Retina (tissue), 1 donor: ENCODE measurements around the gene SPECC1.
A peak's percentile ranks its signal among the peaks of the same experiment; 100 is the strongest.
"Not testable (repeated sequence)": the region's sequence is repeated elsewhere in the genome, so short reads cannot be mapped to it uniquely, and the experiment has no call there.

Source experiments
- DNase-seq: peaks from one replicate; pipeline ENCODE4 v3.0.0-alpha.2; 2016

SPECC1 gene

DNA sequence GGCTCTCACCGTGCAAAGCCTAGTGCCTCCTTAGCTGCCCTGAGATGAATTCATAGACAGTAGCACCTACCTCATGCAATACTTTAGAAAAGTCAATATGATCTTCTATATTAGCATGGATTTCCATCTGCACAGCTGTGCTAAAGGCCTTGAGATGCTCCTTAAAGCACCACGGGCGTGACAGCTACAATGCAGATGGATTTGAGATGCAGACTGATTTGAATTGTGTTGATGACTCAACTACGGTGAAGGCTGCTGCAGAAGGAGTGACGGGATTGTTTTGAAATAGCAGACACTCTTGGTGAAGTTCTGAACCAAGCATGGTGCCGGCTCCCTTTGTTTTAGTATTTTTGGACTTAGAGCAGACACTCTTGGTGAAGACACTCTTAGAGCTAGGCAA is 88.2 kb downstream of the SPECC1 start:
- no peak for DNase-seq

DNA sequence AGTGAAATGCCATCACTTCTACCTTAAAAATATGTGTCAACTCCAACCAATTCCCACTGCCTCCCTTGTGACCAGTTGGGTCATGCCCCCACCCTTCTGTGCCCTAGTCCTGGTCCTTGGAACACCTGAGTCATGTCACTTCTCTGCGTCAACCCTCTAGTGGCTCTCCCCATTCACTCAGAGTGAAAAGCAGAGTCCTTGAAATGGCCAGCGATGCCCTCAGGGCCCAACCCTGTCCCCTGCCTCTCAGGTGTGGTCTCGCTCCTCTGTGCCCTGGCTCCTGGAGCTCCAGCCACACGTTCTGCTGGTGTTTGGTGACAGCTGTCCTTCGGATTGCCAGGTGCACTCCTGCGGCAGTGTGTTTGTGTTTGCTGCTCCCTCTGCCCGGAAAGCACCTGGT is 89.2 kb downstream of the SPECC1 start:
- DNase-seq, result no peak

DNA sequence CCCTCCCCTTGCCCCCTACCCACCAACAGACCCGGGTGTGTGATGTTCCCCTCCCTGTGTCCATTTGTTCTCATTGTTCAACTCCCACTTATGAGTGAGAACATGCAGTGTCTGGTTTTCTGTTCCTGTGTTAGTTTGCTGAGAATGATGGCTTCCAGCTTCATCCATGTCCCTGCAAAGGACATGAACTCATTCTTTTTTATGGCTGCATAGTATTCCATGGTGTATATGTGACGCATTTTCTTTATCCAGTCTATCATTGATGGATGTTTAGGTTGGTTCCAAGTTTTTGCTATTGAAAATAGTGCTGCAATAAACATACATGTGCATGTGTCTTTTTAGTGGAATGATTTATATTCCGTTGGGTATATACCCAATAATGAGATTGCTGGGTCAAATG is 91.6 kb downstream of the SPECC1 start:
- not testable (repeated sequence) for DNase-seq

DNA sequence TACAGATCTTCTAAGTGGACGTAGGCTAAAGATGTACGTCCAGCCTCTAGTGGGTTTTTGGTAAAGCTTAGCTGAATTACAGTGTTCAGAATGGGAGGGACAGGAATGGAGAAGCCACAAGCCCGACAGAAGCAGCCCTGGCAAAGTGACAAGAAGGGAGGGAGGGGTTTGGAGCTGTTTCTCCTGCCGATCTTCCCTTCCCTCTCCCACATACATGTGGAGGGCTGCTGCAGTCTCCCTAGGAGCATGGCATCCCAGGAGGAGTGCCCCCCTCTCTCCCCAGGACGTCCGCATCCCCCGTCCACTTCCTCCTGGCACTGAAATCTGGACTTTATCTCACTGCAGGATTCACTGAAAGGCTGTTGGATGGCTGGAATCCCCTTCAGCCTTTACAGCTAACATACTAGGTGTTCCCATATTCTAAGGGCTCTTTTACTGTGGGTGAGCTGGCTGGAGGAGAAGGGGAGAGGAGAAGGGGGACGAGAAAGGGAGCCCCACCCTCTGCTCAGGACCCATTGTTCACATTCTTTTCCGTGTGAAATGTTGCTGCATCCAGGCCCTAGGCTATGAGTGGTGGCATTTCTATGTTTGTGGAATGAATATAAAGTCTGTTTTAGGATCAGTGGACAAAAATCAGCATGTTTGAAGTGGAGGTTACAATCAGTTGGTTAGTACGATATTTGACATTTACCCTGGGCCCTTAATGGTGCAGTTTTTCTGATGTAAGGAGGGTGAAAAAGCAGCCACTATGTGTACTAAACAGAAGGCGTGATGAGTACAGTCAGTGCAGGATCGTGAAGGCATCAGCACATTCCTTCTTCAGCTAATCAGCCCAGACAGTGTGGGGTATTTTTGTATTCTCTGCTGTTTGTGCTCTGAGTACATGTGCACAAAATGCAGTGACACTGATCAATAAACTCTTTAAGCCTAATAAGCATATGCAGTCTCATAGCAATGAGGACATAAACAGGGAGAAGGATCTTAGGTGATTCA is 94.6 kb downstream of the SPECC1 start:
- no peak for DNase-seq

DNA sequence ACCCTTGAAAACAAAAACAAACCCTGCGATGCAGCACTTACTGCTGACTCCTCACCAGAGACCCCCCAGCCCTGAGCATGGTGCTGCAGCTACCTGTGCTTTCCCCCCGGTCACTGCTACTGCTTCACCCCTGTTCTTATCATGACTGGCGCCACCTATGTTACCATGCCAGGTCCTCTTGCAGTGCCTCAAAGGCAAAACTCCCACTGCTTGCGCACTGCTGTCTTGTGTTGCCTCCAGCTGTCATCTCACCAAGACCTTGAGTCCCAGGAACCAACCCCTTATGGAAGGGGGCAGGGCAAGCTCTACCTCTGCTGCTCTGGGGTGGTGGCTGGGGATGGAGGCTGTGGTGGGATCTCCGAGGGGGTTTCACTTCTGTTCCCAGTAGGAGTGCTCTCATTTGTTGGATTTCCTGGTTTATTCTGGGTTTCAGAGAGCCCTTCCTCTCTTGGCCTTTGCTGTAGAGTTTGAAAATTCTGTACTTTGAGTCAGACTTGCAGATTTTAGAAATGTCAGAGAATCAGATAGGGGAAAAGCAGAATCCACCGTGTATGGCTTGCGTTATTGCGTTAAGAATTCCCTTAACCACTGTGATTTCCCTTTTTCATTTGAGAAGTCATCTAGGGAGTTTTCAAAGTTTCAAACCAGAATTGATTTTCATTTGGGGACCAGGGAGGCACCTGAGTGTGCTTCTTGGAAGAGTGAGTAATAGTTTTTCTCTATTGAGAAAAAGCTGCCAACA is 96.6 kb downstream of the SPECC1 start:
- DNase-seq, result no peak

DNA sequence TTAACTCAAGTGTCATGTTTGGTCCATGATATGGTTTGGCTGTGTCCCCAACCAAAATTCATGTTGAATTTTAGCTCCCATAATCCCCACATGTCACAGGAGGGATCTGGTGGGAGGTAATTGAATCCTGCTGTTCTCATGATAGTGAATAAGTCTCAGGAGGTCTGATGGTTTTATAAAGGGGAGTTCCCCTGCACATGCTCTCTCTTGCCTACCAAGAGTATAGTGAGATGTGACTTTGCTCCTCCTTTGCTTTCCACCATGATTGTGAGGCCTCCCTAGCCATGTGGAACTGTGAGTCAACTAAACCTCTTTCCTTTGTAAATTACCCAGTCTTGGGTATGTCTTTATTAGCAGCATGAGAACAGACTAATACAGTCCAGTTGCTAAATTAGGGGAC is 97.3 kb downstream of the SPECC1 start:
- DNase-seq, result not testable (repeated sequence)

DNA sequence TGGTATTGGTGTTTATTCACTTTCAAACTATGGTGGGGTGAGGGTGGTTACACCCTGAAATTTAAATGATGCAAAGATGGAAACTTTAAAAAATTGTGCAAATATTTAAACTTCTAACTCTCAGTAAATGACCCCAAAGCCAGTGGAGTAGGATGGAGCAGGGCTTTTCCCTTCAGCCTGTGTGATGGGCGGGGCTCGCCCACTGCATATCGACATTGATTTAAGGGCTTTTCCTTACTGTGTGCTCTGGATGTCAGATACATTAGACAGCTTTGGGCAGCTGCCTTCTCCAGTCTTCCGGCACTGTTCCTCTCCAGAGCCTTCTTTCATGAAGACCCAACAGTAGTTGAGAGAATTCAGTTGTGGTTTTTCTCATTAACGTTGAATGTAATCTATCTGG is 99.9 kb downstream of the SPECC1 start:
- no peak for DNase-seq

DNA sequence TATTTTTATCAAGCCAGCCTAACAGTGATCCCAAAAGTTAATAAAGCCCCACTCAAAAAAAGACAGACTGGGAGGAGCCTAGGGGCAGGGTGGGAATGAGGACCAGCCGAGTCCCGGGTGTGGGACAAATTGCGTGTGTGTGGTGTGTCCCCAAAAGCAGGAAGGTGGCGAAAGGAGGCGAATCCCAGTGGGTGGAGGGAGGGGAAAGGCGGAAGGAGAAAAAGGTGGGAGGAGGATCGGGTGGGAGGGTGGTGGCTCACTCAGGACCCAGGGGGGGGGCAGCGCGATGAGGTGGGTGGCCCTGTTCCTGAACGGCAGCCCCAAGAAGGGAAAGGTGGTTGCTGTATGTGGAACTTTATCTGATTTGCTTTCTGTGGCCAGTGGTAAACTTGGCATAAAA is 102.4 kb downstream of the SPECC1 start:
- DNase-seq, result no peak

DNA sequence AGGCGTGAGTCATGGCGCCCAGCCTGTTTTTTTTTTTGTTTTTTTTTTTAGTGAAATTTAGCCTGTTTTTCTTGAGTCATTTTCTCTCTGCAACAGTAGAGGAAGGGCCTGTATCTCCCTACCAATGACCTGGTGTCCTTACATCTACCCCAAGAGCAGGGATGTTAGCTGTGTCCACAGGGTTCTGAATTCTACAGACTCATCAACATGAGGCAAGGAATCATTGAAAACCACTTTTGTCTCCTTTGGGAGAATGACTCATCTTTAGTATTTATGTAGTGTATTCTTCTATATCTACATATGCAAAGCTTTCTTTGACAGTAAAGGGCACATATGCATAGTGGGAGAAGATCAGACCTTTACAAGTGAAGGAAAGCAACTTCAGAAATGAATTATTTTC is 105.3 kb downstream of the SPECC1 start:
- no peak for DNase-seq

DNA sequence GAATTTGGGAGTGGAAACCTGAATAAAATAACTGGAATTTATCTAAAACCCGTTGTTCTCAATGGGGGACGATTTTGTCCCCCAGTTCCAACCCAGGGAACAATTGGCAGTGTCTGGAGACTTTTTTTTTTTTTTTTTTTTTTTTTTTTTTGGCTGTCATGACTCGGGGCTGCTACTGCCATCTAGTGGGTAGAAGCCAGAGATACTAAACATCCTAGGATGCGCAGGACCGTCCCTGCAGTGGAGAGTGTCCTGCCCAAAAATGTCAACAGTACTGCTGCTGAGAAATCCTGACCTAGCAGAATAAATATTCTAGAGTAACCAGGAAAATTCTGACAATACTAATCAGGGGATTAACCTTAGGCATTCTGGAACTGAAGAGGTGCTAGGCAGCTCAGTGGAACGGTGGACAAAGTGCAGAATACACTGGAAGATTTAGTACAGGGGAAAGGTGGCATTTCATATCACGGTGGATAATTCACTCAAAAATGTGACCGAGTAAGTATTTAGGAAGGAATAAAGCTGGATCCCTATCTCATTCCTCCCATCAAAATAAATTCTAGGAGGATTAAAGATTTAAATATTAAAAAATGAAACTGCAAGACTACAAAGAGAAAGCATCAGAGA is 107.6 kb downstream of the SPECC1 start:
- peak; percentile 82 for DNase-seq

DNA sequence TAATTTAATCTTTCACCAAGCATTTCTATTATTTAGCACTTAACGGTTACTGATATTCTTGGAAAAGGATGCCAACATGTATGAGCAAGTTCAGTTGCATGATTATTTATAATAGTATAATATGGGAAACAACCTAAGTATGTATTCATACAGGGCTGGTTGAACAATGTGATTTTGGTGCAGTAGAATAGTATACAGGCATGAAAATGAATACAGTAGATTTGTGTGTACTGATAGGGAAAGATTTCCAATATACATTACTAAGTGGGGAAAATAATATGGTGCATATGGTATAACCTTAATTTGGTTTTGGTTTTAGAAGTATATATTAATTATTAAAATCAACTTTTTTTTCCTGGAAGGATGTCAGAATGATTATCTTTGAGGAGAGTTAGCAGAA is 109.1 kb downstream of the SPECC1 start:
- no peak for DNase-seq

DNA sequence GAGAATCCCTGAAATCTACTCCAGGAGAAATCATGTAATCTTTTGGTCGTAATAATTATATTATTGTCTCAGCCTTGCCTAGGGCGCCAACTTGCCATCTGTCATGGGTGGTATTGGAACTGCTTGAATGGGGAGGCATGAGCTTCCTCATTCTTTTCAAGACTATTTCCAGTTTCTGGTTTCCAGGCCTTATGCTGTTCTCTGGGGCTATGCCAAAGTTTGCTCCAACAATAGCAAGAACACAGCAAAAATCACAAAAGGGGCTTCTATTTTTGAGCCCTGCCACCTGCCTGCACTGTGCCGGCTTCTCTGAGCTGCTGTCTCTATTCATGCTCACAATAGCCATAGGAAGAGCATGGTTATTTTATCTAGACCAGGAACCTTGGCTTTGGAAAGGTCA is 111.7 kb downstream of the SPECC1 start:
- DNase-seq, result no peak

DNA sequence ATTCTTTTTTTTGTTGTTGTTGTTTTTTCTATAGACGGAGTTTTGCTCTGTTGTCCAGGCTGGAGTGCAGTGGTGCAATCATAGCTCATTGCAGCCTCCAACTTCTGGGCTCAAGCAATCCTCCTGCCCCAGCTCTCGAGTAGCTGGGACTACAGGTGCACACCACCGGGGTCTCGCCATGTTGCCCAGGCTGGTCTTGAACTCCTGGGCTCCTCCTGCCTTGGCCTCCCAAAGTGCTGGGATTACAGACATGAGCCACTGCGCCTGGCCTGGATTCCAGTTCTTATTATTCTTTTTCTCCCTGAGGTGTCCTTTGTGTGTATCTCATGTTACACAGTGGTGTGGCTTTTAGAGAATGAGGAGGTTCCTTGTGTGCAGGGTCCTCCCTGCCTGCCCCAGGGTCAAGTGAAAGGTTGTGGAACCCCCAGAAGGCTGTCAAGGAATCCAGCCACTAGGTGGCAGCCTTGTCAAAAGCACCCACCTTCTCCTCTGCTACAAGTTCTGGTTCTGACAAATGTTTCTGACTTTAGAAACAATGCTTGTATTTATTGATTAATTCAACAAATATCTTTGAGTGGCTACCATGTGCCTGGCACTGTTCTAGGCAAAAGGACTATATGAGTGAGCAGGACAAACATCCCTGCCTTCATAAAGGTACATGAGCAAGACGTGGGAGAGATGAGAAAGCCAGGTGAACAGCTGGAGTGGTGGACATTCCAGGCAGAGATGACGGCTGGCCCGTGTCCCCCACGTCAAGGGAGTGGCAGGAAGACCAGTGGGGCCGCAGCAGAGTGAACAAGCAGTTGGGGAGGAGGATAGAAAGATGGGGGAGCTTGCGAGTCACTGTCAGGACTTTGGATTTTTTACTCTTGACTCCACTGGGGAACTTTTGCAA is 112.4 kb downstream of the SPECC1 start:
- DNase-seq, result peak; percentile 80

DNA sequence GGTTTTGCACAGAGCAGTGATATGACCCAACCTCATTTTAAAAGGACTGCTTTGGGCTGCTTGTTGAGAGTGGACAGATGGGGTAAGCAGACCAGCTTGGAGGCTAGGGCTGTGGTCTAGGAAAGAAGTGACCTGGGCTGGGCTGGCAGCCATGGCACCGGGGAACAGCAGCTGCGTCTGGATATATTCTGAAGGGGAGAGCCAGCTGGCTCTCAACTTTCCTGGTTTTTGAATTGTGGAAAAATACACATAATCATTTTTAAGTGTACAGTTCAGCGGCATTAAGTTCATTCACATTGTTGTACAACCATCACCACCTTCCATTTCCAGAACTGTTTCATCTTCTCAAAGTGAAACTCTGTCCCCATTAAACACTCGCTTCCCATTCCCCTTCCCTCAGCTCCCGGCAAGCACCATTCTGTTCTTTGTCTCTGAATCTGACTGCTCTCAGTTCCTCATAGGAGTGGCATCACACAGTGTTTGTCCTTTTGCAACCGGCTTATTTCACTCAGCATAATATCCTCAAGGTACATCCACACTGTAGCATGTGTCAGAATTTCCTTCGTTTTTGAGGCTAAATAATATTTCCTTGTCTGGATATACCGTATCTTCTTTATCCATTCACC is 113.2 kb downstream of the SPECC1 start:
- no peak for DNase-seq

DNA sequence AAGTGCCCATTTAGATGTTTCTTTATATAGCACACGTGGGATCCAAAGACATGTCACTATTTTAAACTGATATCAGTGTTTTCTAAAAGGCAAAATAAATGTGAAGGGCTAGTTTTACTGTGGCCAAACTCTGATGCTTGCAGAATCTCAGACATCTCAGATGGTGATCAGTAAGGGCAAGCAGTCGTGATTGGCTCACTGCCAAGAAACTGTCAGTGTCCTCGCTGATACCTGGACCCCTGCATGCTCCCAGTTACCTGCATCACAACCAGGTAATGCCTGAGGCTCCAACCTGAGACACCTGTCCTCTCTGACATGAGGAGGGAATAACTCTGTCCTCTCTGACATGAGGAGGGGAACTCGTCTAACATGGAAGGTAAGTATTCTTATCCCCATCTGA is 114.0 kb downstream of the SPECC1 start:
- no peak for DNase-seq

DNA sequence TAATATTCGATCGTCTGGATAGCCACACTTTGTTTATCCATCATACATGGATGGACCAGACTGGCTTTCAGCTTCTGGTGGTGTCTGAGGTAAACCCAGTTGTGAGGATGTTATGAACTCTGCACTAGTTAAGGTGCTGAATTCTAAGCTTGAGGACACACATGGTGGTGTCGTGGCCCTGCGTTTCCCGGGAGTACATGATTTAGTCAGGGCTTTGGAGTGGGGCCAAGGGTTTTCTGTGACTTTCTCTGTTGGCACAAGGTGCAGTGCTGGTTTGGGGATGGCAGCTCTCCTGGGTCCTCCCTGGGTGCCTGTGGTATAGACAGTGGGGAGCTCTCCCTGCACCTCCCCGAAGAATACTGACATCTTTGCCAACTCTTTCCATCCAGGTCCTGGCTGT is 116.6 kb downstream of the SPECC1 start:
- DNase-seq, result no peak

DNA sequence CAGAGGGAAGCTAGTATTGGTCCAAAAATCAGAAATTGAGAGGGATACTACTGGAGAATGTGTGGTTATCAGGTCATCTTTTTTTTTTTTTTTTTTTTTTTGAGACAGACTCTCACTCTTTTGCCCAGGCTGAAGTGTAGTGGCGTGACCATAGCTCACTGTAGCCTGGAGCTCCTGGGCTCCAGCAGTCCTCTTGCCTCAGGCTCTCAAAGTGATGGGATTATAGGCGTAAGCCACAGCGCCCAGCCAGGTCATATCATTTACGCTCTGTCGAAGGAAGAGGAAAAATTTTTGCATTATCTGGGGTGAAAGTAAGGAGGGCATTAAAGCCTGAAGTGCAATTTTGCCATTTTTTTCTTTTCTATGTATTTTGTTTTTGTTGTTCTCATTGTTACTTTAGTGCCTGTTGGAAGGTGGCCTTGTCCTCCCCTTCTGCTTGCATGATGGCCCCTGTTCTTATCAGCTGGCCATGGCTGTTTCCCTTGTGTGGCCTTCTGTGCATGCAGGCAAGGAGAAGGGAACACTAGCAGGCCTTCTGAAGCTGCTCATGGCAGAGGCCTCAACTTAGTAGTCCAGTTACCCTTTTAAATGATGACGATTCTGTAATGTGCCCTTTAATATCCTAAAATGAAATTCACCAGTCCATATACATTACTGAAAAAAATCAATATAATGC is 118.3 kb downstream of the SPECC1 start:
- DNase-seq, result peak; percentile 42

DNA sequence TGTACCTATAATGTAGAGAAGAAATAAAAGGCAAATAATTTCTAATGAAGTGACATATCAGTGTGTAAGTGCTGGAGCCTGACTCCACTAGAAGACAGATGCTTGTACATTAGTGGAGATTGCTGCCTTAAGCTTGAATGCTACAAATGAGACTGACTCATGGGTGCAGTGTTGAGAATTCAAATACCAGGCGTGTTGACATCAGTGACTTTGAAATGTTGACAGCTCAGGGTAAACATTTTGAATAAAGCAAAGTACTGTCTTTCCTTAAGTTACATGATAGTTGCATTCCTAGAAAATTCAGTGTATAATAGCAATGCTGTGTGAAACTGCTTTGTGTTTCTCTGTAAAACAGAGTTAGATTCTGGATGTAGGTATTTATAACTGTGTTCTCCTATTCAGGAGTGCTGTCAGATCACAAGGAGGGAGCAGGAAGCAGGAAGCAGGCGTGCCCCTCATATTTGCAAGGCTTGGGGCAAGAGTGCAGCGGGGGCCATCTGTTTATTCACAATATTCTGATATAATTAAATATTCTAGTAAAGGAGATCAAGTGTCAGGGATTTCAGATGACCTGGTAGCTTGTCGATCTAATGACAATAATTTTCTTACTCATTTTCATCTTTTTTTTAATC is 119.0 kb downstream of the SPECC1 start:
- no peak for DNase-seq

DNA sequence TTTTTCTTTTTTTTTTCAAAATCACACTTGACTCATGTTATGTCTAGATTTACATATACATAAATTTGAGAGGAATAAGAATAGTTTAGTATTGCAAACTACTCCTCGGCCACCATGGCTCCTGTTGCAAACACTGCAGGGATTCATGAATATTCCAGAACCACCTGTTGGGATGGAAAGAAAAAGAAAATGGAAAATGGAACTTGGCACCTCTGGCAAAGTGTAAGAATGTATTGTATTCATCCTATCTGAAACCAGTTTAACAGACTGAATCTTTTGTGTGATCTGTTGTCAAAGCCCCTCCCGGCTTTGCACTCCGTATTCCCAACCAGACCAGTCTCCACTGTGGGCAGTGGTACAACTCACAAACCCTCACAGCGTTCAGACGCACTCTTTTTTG is 124.4 kb downstream of the SPECC1 start:
- no peak for DNase-seq

DNA sequence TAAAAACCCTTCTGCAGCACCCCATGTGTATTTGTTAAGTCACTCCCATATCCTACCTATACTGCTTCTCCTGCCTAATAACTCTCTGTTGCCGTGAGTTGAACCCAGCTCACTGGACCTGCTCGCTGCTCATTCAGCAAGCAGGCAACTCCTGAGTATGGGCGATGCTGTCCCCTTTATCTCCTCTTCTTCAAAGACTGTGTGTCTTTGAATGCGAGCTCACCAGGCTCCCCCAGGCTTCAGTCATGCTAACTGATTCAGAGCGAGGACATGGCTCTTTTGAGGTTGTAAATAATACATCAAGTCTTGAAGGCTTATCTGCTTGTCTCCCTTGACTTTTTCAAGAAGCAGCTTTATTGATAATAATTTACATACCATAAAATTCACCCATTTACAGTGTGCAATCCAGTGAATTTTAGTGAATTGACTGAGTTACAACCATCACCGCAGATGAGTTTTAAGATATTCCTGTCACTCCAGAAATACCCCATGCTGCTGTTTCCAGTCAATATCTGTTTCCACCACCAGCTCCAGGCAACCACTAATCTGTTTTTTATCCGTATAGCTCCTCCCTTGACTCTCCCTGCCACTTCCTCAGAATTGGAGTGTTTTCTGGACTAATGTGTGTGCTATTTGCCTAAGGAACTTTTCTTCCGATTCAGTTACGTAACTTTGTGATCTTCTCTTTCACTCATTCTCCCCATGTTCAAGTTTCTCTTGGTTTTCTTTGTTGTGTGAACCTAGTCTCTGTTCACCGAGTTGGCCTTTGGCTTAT is 132.2 kb downstream of the SPECC1 start:
- no peak for DNase-seq
